ENCODE results near the gene ARL14EPL.
"Not testable (repeated sequence)": the region's sequence is repeated elsewhere in the genome, so short reads cannot be mapped to it uniquely, and the experiment has no call there.

The ARL14EPL gene

GRCh38 chr5:116058346-116058936, 26.2 kb downstream of the ARL14EPL start:
- no peak for DNase-seq

- DNase-seq = no peak
These were observed 30.1 kb downstream of the ARL14EPL start for GRCh38 chr5:116062352-116062751.

- DNase-seq = no peak
These were observed 31.7 kb downstream of the ARL14EPL start for GRCh38 chr5:116063950-116064349.

- peak in 1 of 4 experiments; percentile 17 for DNase-seq
These were observed 35.9 kb downstream of the ARL14EPL start for GRCh38 chr5:116068028-116068632.

GRCh38 chr5:116071211-116071610, 38.9 kb downstream of the ARL14EPL start:
- no peak for DNase-seq

GRCh38 chr5:116075191-116075831, 43.0 kb downstream of the ARL14EPL start:
- DNase-seq = no peak

- DNase-seq = no peak
These were observed 44.2 kb downstream of the ARL14EPL start for GRCh38 chr5:116076496-116076895.

GRCh38 chr5:116078199-116078598, 45.9 kb downstream of the ARL14EPL start:
- no peak for DNase-seq

- no peak for DNase-seq
These were observed 52.0 kb downstream of the ARL14EPL start for GRCh38 chr5:116084287-116084691.

GRCh38 chr5:116084871-116085715, 52.8 kb downstream of the ARL14EPL start, which contains the start of gene COMMD10:
Gene COMMD10, plus strand, starts transcription at chr5:116085025.
- DNase-seq = peak; percentile 51 to 62 (median 56)

- not testable (repeated sequence) for DNase-seq
These were observed 54.0 kb downstream of the ARL14EPL start for GRCh38 chr5:116086309-116086708.

GRCh38 chr5:116088062-116088461, 55.8 kb downstream of the ARL14EPL start:
- DNase-seq = no peak

GRCh38 chr5:116090302-116090701, 58.0 kb downstream of the ARL14EPL start:
- DNase-seq = no peak

- DNase-seq = no peak
These were observed 59.1 kb downstream of the ARL14EPL start for GRCh38 chr5:116091416-116091815.

- no peak for DNase-seq
These were observed 65.0 kb downstream of the ARL14EPL start for GRCh38 chr5:116097301-116097700.

- no peak for DNase-seq
These were observed 66.7 kb downstream of the ARL14EPL start for GRCh38 chr5:116098998-116099397.

GRCh38 chr5:116104941-116105340, 72.7 kb downstream of the ARL14EPL start:
- DNase-seq = not testable (repeated sequence)
